ENCODE results near the gene LSMEM2.
A peak's percentile ranks its signal among the peaks of the same experiment; 100 is the strongest.

Gene LSMEM2

GRCh38 chr3:50324351-50325112 lies 45.6 kb downstream of the LSMEM2 start:
- peak; percentile 63 for DNase-seq

- DNase-seq: no peak
Observed at GRCh38 chr3:50325113-50325480, 46.2 kb downstream of the LSMEM2 start.

DNA sequence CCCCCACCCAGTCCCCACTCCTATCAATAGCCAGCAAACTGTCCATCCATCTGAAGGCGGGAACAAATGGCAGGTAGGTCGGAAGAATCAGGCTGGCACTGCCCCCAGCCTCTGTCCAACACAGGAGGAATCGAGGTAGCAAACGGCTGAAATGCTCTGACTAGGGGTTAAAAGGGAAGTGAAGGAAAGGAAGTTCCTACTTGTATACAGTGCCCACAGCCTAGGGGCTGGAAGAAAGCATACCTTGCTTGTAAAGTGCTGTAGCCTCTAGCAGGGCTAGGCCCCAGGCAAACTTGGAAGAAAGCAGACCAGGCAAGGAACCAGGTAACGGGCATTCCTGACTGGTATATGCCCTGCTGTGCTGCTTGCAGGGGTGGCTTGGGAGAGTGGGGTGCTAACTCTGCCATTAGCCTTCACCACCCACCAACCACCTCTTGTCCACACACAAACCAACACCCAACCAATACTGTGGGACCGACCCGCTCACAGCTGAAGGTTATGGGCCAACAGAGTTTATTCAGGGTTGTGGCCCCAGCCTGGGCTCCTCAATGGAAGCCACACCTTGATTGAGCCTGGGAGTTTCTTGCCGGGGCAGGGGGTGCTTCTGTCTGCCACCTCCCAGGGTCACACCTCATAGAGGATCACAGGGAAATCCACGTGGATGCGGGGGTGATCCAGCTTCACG lies 46.8 kb downstream of the LSMEM2 start:
- no peak for DNase-seq

- no peak for DNase-seq
Observed at GRCh38 chr3:50326182-50326541, 47.3 kb downstream of the LSMEM2 start.

DNA sequence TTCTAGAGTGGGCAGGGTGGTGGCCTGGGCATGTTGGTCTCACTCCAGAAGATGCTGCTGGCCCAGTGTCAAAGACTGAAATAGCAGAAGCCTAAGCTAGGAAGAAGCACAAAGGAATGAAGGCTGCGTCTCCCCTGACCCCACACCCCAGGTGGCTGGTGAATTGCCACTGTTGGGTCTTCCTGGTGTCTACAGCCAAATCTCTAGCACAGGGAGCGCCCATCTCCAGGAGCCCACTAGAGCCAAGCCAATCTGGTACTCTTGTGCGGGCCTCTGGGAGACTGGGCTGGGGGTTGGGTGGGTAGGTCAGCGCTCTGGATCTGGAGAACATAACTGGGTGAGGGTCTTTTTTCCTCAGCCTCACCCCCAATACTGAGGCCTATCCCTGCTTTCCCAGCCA lies 48.2 kb downstream of the LSMEM2 start:
- DNase-seq: no peak

- DNase-seq: peak; percentile 93
Observed at GRCh38 chr3:50327943-50328691, 49.2 kb downstream of the LSMEM2 start, which contains the start of gene TUSC2. Gene TUSC2, minus strand, starts transcription at chr3:50328223. Its CDS starts 124 bp downstream, at chr3:50328099.

DNA sequence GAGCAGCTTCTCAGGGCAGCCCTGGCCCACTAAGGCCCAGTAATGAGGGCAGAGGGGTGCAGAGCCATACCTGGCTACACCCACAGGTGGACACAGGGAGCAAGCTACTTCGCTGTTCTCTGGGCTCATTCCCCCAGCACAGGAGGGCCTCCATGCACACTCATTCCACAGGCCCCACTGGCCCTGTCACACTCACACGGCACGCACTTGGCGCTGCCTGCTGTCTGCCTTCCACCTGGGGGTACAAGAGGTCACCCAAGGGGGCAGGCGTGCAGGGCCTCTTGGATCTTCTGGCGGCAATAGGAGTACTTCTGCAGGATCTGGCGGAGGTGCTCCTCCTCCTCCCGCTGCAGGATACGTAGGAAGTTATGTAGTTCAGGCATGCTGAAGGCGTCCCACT lies 51.4 kb downstream of the LSMEM2 start:
- DNase-seq: no peak

GRCh38 chr3:50331364-50331907 lies 52.5 kb downstream of the LSMEM2 start:
- DNase-seq: no peak

DNA sequence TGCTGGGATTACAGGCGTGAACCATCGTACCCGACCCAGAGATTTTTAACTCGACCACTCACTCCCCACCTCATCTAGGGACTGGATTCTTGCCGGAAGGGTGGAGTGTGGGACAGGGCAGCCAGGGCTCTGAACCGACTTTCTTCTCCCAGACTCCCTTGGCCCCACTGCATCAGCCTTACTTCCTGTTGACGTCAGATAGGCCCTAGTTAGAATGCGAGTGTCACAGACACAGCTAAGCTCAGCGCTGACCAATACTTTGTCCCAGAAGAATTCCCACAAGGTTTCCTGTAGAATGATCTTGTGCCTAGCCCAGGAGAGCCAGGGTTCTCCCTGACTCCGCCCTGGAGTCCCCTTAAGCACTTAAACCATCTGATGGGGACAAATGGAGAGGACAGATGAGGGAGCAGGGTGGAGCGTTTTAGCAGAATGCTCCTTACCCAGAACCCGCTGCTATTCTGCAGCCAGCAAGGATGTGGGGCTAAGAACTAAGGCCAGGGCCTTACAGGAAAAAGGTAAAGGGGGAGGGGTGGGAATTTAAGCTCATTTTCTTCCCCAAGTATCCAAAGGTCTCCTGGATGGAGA lies 54.9 kb downstream of the LSMEM2 start:
- DNase-seq: no peak

- no peak for DNase-seq
Observed at GRCh38 chr3:50334339-50335075, 55.6 kb downstream of the LSMEM2 start.

- no peak for DNase-seq
Observed at GRCh38 chr3:50336452-50337174, 57.7 kb downstream of the LSMEM2 start.

DNA sequence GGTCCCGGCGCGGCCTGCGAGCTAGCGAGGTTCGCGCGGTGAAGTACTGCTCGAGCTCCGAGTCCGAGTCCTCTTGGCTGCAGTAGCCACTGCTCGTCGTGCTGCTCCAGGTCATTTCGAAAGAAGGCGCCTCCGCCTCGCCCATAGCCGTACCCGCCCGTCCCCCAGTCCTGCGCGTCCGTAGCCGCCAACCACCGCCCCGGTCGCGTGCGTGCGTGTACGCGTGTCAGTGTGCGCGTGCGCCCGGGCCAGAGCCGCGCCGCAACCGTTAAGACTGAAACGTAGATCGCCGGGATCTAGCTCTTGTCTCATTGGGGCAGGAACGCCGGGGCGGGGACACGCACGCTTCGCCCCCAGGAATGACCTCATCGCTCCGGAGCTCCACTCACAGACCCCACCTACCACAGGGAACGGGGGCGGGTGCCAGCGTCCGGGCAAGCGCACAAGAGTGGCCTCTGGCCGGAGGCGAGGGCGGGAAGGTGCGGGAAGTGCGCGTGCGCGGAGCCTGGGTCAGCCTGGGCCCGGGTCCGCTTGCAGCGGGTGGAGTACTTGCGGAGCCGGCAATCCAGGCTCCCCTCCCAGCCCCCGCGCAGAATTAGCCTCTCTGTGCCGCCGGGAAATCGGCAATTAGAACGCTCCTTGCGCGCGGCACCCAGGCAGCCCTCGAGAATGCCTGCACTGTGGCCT lies 58.4 kb downstream of the LSMEM2 start:
- peak; percentile 93 for DNase-seq

All from stimulated activated CD4-positive, alpha-beta T cell treated with anti-CD3 and anti-CD28 coated beads, Interleukin-12 subunit alpha, Interleukin-12 subunit beta, amount 100 ng/mL, for 4 hours (primary cell).